GM11168 (cell line): ENCODE results near the gene GRAMD4.

Experiments used
- in situ Hi-C: fragments of 300-500 bp; cut with MboI; formaldehyde crosslinking; loops from one replicate; pipeline ENCODE4 v1.12.0; 2022; ENCODE audit warnings: low sequenced_read_pairs; ENCODE audit not compliant: unreplicated experiment

The GRAMD4 gene

GRCh38 chr22:46679706-46680269 lies 59.6 kb downstream of the GRAMD4 start:
- in situ Hi-C loops = no loop called here

- in situ Hi-C loops = no loop called here
Observed at GRCh38 chr22:46681010-46681409, 60.8 kb downstream of the GRAMD4 start.

GRCh38 chr22:46682011-46682731 lies 62.0 kb downstream of the GRAMD4 start:
- in situ Hi-C loops = no loop called here

GRCh38 chr22:46684706-46685105 lies 64.5 kb downstream of the GRAMD4 start:
- in situ Hi-C loops = no loop called here

GRCh38 chr22:46686221-46687047 lies 66.2 kb downstream of the GRAMD4 start:
- in situ Hi-C loops = no loop called here

- in situ Hi-C loops = no loop called here
Observed at GRCh38 chr22:46687048-46687444, 66.9 kb downstream of the GRAMD4 start.

GRCh38 chr22:46687460-46687859 lies 67.3 kb downstream of the GRAMD4 start:
- in situ Hi-C loops = no loop called here

- in situ Hi-C loops = no loop called here
Observed at GRCh38 chr22:46688949-46689348, 68.8 kb downstream of the GRAMD4 start.

GRCh38 chr22:46690146-46690545 lies 70.0 kb downstream of the GRAMD4 start:
- in situ Hi-C loops = no loop called here

- in situ Hi-C loops = no loop called here
Observed at GRCh38 chr22:46691571-46691970, 71.4 kb downstream of the GRAMD4 start.

- in situ Hi-C loops = no loop called here
Observed at GRCh38 chr22:46693634-46694415, 73.6 kb downstream of the GRAMD4 start.

GRCh38 chr22:46694416-46695170 lies 74.4 kb downstream of the GRAMD4 start:
- in situ Hi-C loops = no loop called here

GRCh38 chr22:46695346-46696228 lies 75.4 kb downstream of the GRAMD4 start:
- in situ Hi-C loops = no loop called here

GRCh38 chr22:46696229-46696518 lies 76.0 kb downstream of the GRAMD4 start:
- in situ Hi-C loops = no loop called here

- in situ Hi-C loops = no loop called here
Observed at GRCh38 chr22:46696614-46697013, 76.4 kb downstream of the GRAMD4 start.

- in situ Hi-C loops = no loop called here
Observed at GRCh38 chr22:46697811-46698515, 77.8 kb downstream of the GRAMD4 start.

- in situ Hi-C loops = no loop called here
Observed at GRCh38 chr22:46699091-46699490, 78.9 kb downstream of the GRAMD4 start.

- in situ Hi-C loops = no loop called here
Observed at GRCh38 chr22:46701262-46701661, 81.1 kb downstream of the GRAMD4 start.
